Activated CD4-positive, alpha-beta T cell treated with anti-CD3 and anti-CD28 coated beads, Interleukin-2, amount 10 ng/mL, durations not matched to agents 24 days and 14 days (primary cell): ENCODE measurements around the gene RAD51B. TPM values are rescaled to one million over a fixed set of nuclear protein-coding genes. Genes with fewer than 3 reads are reported as not detected.
"Not testable (repeated sequence)": the region's sequence is repeated elsewhere in the genome, so short reads cannot be mapped to it uniquely, and the experiment has no call there.

Experiments
- DNase-seq: peaks from one replicate; pipeline ENCODE4 v3.0.0; 2022
- H3K27ac Mint-ChIP-seq: one replicate; pipeline ENCODE4 v1.8.0; 2022; ENCODE audit warnings: mild to moderate bottlenecking, mixed read lengths
- H3K27me3 Mint-ChIP-seq: one replicate; pipeline ENCODE4 v1.8.0; 2022; ENCODE audit warnings: mixed read lengths
- H3K36me3 Mint-ChIP-seq: one replicate; pipeline ENCODE4 v1.8.0; 2022; ENCODE audit warnings: low read depth, mild to moderate bottlenecking, mixed read lengths
- H3K4me1 Mint-ChIP-seq: one replicate; pipeline ENCODE4 v1.8.0; 2021; ENCODE audit warnings: mixed read lengths
- H3K4me3 Mint-ChIP-seq: one replicate; pipeline ENCODE4 v1.8.0; 2022; ENCODE audit warnings: mild to moderate bottlenecking, moderate library complexity, mixed read lengths
- H3K9me3 Mint-ChIP-seq: one replicate; pipeline ENCODE4 v1.8.0; 2021; ENCODE audit warnings: mixed read lengths
- intact Hi-C: fragments of 100-400 bp; cut with micrococcal nuclease; formaldehyde crosslinking; loops from one replicate; pipeline ENCODE4 v1.15.1; 2023
- total RNA-seq: library from RNA; stranded (reverse); gene quantifications from 2 replicates; pipeline ENCODE4 v1.2.3, GENCODE V29; 2022

The RAD51B gene
- total RNA-seq, 1 donor from 2014 or later, result 29.3 TPM

- H3K4me3 Mint-ChIP-seq, result no peak overlapping the region
- peaks cover 3% of the 10 kb centered on the region for H3K27me3 Mint-ChIP-seq
- no peak for DNase-seq
- H3K36me3 Mint-ChIP-seq, result no peaks in the 10 kb centered on the region
- no peak overlapping the region for H3K27ac Mint-ChIP-seq
- intact Hi-C loops, result no loop called here
- H3K9me3 Mint-ChIP-seq, result peaks cover 19% of the 10 kb centered on the region
- H3K4me1 Mint-ChIP-seq, result peaks cover 11% of the 10 kb centered on the region
These were observed 357.1 kb downstream of the RAD51B start for GRCh38 chr14:68176687-68177086.

GRCh38 chr14:68177728-68178127 is 358.1 kb downstream of the RAD51B start:
- Mint-ChIP-seq H3K4me3 (no peak overlapping the region), H3K4me1 (peaks cover 21% of the 10 kb centered on the region), H3K27ac (no peak overlapping the region), H3K27me3 (peaks cover 3% of the 10 kb centered on the region), H3K36me3 (no peaks in the 10 kb centered on the region), H3K9me3 (peaks cover 16% of the 10 kb centered on the region)
- DNase-seq, result no peak
- intact Hi-C loops, result no loop called here

- peaks cover 27% of the 10 kb centered on the region for H3K4me1 Mint-ChIP-seq
- intact Hi-C loops, result no loop called here
- H3K27ac Mint-ChIP-seq, result no peak overlapping the region
- H3K27me3 Mint-ChIP-seq, result peaks cover 3% of the 10 kb centered on the region
- DNase-seq, result no peak
- peaks cover 1% of the 10 kb centered on the region for H3K36me3 Mint-ChIP-seq
- H3K4me3 Mint-ChIP-seq, result no peak overlapping the region
- H3K9me3 Mint-ChIP-seq, result peaks cover 16% of the 10 kb centered on the region
These were observed 358.7 kb downstream of the RAD51B start for GRCh38 chr14:68178282-68178681.

- Mint-ChIP-seq H3K4me3 (no peak overlapping the region), H3K27me3 (peaks cover 3% of the 10 kb centered on the region), H3K9me3 (no peaks in the 10 kb centered on the region), H3K36me3 (peaks cover 1% of the 10 kb centered on the region), H3K27ac (peak overlapping the region; percentile 15), H3K4me1 (peaks cover 29% of the 10 kb centered on the region)
- intact Hi-C loops, result loop anchor here (1.0 kb wide), 2 partner anchors 29 to 51 kb away; no protein-coding TSS in a partner anchor
- no peak for DNase-seq
These were observed 362.1 kb downstream of the RAD51B start for GRCh38 chr14:68181519-68182326.

- H3K4me1 Mint-ChIP-seq, result peaks cover 29% of the 10 kb centered on the region
- peak overlapping the region; percentile 63 for H3K27ac Mint-ChIP-seq
- peak; percentile 80 for DNase-seq
- peaks cover 3% of the 10 kb centered on the region for H3K27me3 Mint-ChIP-seq
- H3K9me3 Mint-ChIP-seq, result no peaks in the 10 kb centered on the region
- peak overlapping the region; percentile 50 for H3K4me3 Mint-ChIP-seq
- intact Hi-C loops, result loop anchor here (1.0 kb wide), 2 partner anchors 28 to 50 kb away; no protein-coding TSS in a partner anchor
- H3K36me3 Mint-ChIP-seq, result peaks cover 1% of the 10 kb centered on the region
These were observed 362.9 kb downstream of the RAD51B start for GRCh38 chr14:68182492-68182891.

- H3K4me1 Mint-ChIP-seq, result peaks cover 18% of the 10 kb centered on the region
- DNase-seq, H3K36me3 Mint-ChIP-seq, H3K4me3 Mint-ChIP-seq, intact Hi-C loops, H3K9me3 Mint-ChIP-seq, H3K27me3 Mint-ChIP-seq, H3K27ac Mint-ChIP-seq: not testable (repeated sequence)
These were observed 367.1 kb downstream of the RAD51B start for GRCh38 chr14:68186500-68187276.

GRCh38 chr14:68188174-68188573 is 368.6 kb downstream of the RAD51B start:
- DNase-seq, result no peak
- intact Hi-C loops, result no loop called here
- Mint-ChIP-seq H3K4me3 (no peak overlapping the region), H3K9me3 (peaks cover 4% of the 10 kb centered on the region), H3K4me1 (peaks cover 3% of the 10 kb centered on the region), H3K27ac (no peak overlapping the region), H3K27me3 (peaks cover 2% of the 10 kb centered on the region), H3K36me3 (no peaks in the 10 kb centered on the region)

GRCh38 chr14:68190032-68190431 is 370.5 kb downstream of the RAD51B start:
- intact Hi-C loops, result no loop called here
- Mint-ChIP-seq H3K9me3 (peaks cover 11% of the 10 kb centered on the region), H3K4me3 (no peak overlapping the region), H3K27me3 (peaks cover 2% of the 10 kb centered on the region), H3K36me3 (peaks cover 2% of the 10 kb centered on the region), H3K27ac (no peak overlapping the region), H3K4me1 (no peaks in the 10 kb centered on the region)
- no peak for DNase-seq

- peaks cover 2% of the 10 kb centered on the region for H3K27me3 Mint-ChIP-seq
- H3K4me3 Mint-ChIP-seq, result no peak overlapping the region
- peaks cover 11% of the 10 kb centered on the region for H3K9me3 Mint-ChIP-seq
- intact Hi-C loops, result no loop called here
- DNase-seq, result no peak
- H3K27ac Mint-ChIP-seq, result no peak overlapping the region
- peaks cover 2% of the 10 kb centered on the region for H3K36me3 Mint-ChIP-seq
- H3K4me1 Mint-ChIP-seq, result no peaks in the 10 kb centered on the region
These were observed 372.2 kb downstream of the RAD51B start for GRCh38 chr14:68191567-68192321.

- H3K36me3 Mint-ChIP-seq, result peaks cover 2% of the 10 kb centered on the region
- intact Hi-C loops, result no loop called here
- no peak for DNase-seq
- H3K4me3 Mint-ChIP-seq, result no peak overlapping the region
- no peaks in the 10 kb centered on the region for H3K4me1 Mint-ChIP-seq
- peaks cover 2% of the 10 kb centered on the region for H3K27me3 Mint-ChIP-seq
- peaks cover 11% of the 10 kb centered on the region for H3K9me3 Mint-ChIP-seq
- no peak overlapping the region for H3K27ac Mint-ChIP-seq
These were observed 373.4 kb downstream of the RAD51B start for GRCh38 chr14:68192935-68193334.

- Mint-ChIP-seq H3K27ac (no peak overlapping the region), H3K9me3 (peaks cover 11% of the 10 kb centered on the region), H3K4me3 (no peak overlapping the region), H3K27me3 (no peaks in the 10 kb centered on the region), H3K4me1 (peaks cover 3% of the 10 kb centered on the region), H3K36me3 (peaks cover 2% of the 10 kb centered on the region)
- intact Hi-C loops, result no loop called here
- no peak for DNase-seq
These were observed 374.5 kb downstream of the RAD51B start for GRCh38 chr14:68193970-68194681.

- Mint-ChIP-seq H3K4me3 (no peak overlapping the region), H3K36me3 (peaks cover 2% of the 10 kb centered on the region), H3K27ac (no peak overlapping the region), H3K4me1 (peaks cover 10% of the 10 kb centered on the region), H3K27me3 (no peaks in the 10 kb centered on the region), H3K9me3 (peaks cover 11% of the 10 kb centered on the region)
- DNase-seq, result no peak
- intact Hi-C loops, result no loop called here
These were observed 375.5 kb downstream of the RAD51B start for GRCh38 chr14:68195126-68195525.
